ENCODE measurements around the gene HMGCS1.
"Not testable (repeated sequence)": the region's sequence is repeated elsewhere in the genome, so short reads cannot be mapped to it uniquely, and the experiment has no call there.

Gene HMGCS1

GRCh38 chr5:43312076-43312661 lies 1.0 kb downstream of the HMGCS1 start:
- no peak for DNase-seq

DNA sequence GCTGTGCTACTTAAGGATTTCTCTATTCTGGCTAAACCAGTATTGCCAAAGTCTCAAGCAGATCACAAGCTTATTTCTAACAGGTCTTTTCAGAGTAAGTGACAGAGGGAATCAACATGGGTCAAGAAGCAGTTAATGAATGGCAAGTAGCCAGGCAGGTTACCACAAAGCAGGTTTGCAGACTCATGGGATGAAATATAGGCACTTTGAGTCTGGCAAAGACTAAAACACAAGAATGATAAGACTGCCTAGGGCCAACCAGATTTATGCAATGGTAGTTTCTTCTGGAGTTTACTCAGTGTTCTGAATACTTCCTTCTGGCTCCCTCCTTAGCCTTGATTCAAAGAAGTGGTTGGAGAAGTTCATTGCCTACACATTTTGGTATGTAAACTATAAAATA lies 3.6 kb downstream of the HMGCS1 start:
- DNase-seq = no peak

DNA sequence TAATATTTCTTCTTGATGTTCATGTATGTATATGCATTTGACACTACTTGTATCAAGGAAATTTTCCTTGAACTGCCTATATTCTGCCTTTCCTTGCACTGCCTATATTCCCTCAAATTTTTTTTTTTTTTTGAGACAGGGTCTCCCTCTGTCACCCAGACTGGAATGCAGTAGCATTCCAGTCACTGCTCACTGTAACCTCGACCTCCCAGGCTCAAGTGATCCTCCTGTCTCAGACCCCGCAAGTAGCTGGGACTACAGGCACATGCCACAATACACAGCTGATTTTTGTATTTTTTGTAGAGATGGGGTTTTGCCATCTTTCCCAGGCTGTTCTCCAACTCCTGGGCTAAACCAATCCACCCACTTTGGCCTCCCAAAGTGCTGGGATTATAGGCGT lies 4.1 kb downstream of the HMGCS1 start:
- DNase-seq = no peak

- DNase-seq = not testable (repeated sequence)
These were observed 6.3 kb downstream of the HMGCS1 start for GRCh38 chr5:43306954-43307353.

DNA sequence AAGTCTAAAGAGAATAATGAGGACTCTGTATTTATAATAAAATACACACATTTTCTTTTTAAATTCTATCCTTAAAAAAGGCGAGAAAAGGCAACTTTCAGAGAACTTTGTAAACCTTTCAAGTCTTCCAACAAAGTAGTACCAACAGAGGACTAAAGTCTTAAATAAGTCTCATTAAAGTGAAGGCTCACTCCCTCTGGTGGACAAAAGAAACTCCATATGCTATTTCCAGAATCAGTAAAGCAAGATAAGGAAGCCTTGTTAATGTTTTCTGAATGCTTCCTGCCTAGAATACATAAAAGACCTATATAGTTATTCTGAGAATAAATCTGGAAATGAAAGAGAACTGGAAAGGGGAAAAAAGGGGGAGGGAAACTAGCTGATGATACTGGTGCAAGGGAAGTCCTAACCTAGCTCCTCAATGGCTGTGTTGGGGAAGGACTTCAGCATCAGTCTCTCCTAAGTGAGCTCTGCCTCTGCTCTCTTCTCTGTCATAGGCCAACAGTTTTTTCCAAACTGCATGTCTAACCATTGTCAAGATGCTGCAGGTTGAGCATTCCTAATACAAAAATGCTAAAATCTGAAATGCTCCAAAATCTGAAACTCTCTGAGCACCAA lies 7.2 kb downstream of the HMGCS1 start:
- peak in 1 of 14 donors; percentile 13 for DNase-seq

DNA sequence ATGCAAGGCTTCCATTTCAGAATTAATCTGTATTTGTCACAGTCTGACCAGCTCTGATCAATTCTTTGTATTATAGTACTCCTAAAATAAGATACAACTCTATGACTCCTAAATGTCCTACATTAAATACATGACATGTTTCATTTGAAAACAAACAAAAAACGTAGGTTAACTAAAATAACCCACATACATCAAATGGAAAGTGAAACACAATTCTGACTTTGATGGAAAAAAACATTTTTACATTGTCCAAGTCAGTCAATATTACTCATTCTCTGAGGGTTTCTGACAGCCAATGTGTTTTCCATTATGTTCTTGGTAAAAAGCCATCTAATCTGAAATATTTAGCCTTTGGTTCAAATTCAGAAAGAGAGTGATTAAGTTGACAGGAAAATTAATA lies 8.7 kb downstream of the HMGCS1 start:
- DNase-seq = no peak

DNA sequence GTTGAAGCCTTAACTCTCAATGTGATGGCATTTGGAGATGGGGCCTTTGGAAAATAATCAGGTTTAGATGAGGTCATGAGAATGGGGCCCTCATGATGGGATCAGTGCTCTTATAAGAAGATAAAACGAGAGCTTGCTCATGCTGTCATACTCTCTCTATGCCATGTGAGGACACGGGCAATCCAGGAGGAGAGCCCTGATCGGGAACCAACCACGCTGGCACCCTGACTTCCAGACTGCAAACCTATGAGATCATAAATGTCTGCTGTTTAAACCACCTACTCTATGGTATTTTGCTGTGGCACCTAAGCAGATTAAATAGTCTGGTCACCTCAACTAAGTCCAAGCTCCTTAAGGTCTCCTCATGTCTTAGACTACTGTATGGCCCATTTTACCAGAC lies 10.0 kb downstream of the HMGCS1 start:
- DNase-seq = no peak

- DNase-seq = no peak
These were observed 10.7 kb downstream of the HMGCS1 start for GRCh38 chr5:43302481-43302880.

DNA sequence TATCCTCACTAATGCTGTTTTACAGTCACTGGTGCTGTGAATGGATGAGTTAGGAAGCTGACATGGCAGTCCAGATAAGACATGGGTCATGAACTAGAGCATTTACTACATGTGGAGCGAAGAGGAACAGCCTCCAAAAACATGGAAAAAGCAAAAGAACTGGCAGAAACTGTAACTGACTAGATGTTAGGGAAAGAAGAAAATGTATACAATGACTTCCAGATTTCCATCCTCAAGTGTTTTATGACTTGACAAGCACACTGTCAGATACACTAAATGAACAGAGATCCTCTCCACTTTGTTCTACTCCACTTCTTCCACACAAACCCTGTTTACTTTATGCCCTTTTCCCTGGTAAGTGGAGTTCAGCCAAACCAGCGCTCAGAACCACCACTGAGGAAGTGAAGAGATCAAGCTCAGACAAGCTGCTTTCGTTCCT lies 11.5 kb downstream of the HMGCS1 start:
- no peak for DNase-seq

DNA sequence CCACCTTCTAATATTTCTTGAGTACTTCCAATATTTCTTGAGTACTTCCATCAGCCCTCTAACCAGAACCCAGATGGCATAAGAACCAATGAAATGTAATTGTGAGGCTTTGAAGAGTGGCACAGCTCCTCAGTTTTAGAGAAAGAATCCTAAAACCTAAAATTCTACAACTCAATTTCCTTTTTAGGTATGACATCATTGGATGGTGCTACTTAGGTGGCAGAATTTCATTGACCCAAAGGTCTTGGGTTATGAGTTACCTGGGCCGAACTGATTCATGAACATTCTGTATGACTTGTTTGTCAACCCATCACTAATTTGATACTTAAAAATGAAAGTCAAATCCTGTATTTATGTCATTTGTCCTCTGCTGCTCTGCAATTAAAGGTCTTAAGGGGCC lies 13.1 kb downstream of the HMGCS1 start:
- no peak for DNase-seq

DNA sequence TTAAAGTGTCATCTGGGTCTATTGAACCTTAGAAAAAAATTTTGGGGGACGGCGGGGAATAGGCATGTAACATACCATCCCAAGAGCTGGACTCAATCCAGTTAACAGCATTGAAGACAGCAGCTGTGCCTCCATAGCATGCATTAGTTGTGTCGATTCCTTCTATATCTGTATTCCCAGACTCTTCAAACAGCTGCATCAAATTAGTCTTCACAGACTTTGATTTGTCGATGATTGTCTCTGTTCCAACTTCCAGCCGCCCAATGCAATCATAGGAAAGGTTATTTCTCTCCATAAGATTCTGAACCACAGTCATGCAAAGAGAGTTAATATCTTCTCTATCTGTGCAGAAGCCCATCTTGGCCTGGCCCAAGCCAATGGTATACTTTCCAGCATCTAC lies 14.8 kb downstream of the HMGCS1 start:
- DNase-seq = no peak

GRCh38 chr5:43296835-43297234 lies 16.4 kb downstream of the HMGCS1 start:
- no peak for DNase-seq

GRCh38 chr5:43295202-43295601 lies 18.0 kb downstream of the HMGCS1 start:
- DNase-seq = no peak

- DNase-seq = no peak
These were observed 19.0 kb downstream of the HMGCS1 start for GRCh38 chr5:43294226-43294625.

GRCh38 chr5:43290726-43291125 lies 22.5 kb downstream of the HMGCS1 start:
- no peak for DNase-seq

DNA sequence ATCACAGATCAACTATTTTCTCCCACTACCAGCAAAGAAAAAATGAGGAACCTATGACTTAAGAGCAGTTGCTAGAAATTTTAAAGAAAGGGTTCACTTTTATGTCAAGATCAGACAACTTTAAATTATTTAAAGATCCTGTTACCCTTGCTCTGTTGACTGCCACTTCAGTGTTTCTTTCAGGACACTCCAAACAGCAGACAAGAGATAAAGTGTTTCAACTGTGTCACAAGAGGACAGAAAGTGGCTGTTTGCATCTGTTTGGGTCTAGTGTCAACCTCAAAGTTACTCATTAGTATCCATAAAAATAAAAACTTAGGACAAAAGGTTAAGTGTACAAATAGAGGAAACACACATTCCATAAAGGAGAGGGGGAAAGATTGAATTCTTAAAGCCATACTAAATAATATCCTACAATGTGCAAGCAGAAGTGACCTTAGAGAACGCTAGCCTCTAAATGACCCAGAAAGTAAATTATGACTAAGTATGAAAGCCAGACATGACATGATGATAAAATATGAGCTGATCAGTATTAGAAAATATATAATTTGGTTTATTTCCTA lies 24.9 kb downstream of the HMGCS1 start:
- DNase-seq = no peak

- no peak for DNase-seq
These were observed 25.7 kb downstream of the HMGCS1 start for GRCh38 chr5:43287493-43287892.

- no peak for DNase-seq
These were observed 26.6 kb downstream of the HMGCS1 start for GRCh38 chr5:43286623-43287022.

- DNase-seq = no peak
These were observed 31.2 kb downstream of the HMGCS1 start for GRCh38 chr5:43281840-43282658.

- DNase-seq = no peak
These were observed 33.5 kb downstream of the HMGCS1 start for GRCh38 chr5:43279548-43280274.

GRCh38 chr5:43275391-43275790 lies 37.8 kb downstream of the HMGCS1 start:
- DNase-seq = no peak

- no peak for DNase-seq
These were observed 38.6 kb downstream of the HMGCS1 start for GRCh38 chr5:43274435-43275114.

Measured in C1 segment of cervical spinal cord (tissue), 14 donors.